ENCODE results near the gene FEM1A.
A peak's percentile ranks its signal among the peaks of the same experiment; 100 is the strongest.

DNA sequence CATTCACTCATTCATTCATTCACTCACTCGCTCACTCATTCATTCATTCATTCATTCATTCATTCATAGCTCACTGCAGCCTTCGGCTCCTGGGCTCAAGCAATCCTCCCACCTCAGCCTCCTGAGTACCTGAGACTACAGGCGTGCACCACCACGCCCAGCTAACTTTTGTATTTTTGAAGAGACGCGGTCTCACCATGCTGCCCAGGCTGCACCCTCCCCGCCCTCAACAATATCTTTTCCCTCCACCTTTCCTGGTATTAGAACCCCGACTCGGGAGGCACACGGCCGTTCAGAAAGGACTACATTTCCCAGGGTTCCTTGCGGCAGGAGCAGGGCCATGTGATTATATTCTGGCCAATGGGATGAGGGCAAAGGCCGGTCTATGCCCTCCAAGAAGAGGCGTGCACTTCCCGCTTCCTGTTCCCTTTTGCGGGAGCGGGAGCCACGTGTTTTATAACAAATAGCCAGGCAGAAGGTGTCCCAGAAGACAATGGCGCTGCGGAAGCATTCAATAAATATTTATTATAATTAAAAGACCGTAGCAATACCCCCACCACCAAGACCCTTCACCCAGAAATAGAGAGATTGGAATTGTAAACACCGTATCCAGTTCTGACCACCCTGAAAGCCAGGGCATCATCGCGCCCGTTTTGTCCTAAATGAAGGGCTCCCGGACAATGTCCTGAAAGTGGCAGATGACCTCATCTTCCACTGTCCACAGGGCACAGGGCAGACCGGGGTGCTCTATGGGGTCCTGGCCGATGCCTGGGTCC, 24.1 kb downstream of the FEM1A start:
- TF ChIP-seq TEAD4 (IDR thresholded peaks at IDR 0.05) (no peak), YY1 (IDR thresholded peaks at IDR 0.05; ENCODE audit: low read depth) (peak; percentile 62), EP300 (IDR thresholded peaks at IDR 0.05; ENCODE audit: borderline replicate concordance) (no peak), EGR1 (IDR thresholded peaks at IDR 0.05) (no peak), ZBTB7A (IDR thresholded peaks at IDR 0.05; ENCODE audit: low read depth) (no peak), RAD21 (IDR thresholded peaks at IDR 0.05; ENCODE audit: low read depth) (no peak), TAF1 (IDR thresholded peaks at IDR 0.05; ENCODE audit: low read depth) (no peak), NFIC (IDR thresholded peaks at IDR 0.05) (no peak), TCF12 (IDR thresholded peaks at IDR 0.05; ENCODE audit: low read depth) (no peak), CEBPB (IDR thresholded peaks at IDR 0.05) (no peak)
- TF ChIP-seq, protein P1, sequence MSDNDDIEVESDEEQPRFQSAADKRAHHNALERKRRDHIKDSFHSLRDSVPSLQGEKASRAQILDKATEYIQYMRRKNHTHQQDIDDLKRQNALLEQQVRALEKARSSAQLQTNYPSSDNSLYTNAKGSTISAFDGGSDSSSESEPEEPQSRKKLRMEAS (IDR thresholded peaks at IDR 0.05) = peak; percentile 99
- TF ChIP-seq, protein P2, sequence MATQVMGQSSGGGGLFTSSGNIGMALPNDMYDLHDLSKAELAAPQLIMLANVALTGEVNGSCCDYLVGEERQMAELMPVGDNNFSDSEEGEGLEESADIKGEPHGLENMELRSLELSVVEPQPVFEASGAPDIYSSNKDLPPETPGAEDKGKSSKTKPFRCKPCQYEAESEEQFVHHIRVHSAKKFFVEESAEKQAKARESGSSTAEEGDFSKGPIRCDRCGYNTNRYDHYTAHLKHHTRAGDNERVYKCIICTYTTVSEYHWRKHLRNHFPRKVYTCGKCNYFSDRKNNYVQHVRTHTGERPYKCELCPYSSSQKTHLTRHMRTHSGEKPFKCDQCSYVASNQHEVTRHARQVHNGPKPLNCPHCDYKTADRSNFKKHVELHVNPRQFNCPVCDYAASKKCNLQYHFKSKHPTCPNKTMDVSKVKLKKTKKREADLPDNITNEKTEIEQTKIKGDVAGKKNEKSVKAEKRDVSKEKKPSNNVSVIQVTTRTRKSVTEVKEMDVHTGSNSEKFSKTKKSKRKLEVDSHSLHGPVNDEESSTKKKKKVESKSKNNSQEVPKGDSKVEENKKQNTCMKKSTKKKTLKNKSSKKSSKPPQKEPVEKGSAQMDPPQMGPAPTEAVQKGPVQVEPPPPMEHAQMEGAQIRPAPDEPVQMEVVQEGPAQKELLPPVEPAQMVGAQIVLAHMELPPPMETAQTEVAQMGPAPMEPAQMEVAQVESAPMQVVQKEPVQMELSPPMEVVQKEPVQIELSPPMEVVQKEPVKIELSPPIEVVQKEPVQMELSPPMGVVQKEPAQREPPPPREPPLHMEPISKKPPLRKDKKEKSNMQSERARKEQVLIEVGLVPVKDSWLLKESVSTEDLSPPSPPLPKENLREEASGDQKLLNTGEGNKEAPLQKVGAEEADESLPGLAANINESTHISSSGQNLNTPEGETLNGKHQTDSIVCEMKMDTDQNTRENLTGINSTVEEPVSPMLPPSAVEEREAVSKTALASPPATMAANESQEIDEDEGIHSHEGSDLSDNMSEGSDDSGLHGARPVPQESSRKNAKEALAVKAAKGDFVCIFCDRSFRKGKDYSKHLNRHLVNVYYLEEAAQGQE (IDR thresholded peaks at IDR 0.05; ENCODE audit: low read depth) = no peak
- TF ChIP-seq, protein P3, sequence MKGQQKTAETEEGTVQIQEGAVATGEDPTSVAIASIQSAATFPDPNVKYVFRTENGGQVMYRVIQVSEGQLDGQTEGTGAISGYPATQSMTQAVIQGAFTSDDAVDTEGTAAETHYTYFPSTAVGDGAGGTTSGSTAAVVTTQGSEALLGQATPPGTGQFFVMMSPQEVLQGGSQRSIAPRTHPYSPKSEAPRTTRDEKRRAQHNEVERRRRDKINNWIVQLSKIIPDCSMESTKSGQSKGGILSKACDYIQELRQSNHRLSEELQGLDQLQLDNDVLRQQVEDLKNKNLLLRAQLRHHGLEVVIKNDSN (IDR thresholded peaks at IDR 0.05) = peak; percentile 99
